ENCODE measurements around the gene YWHAG.

DNA sequence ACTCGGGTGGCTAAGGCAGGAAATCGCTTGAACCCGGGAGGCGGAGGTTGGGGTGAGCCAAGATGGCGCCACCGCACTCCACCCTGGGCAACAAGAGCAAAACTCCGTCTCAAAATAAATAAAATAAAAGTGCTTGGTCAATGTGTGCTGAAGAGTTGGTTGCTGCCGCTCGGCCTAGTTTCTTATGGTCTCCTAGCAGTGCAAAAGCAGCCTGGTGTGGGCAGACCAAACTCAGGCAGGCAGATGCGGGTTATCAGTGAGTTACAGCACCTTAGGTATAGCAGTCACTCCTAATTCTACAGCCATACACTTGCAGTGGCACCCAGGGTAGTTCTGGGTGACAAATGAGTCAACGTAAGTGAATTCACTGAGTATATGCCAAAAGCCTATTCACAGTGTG is 33.7 kb downstream of the YWHAG start:
- TF ChIP-seq POLR2AphosphoS5 (IDR thresholded peaks at IDR 0.05; ENCODE audit: borderline replicate concordance, low read depth, low read length) (no peak), EZH2 (IDR thresholded peaks at IDR 0.05) (no peak), FOXP2 (optimal IDR thresholded peaks at IDR 0.05; ENCODE audit: control extremely low read depth, extremely low read length, insufficient read depth) (no peak)

Measured in SK-N-MC (cell line).